SK-N-SH (cell line): ENCODE measurements around the gene AGBL4. TPM values are rescaled to one million over a fixed set of nuclear protein-coding genes. Genes with fewer than 3 reads are reported as not detected.

ENCODE experiments used
- CTCF ChIA-PET: fragments of 300-600, 350-600 bp; formaldehyde crosslinking; extraction: SDS; loops from one replicate; lab custom pipeline; 2021; lab: Yijun Ruan, JAX
- POLR2A ChIA-PET: fragments of 350-600 bp; sonication (Branson Sonifier 250); formaldehyde crosslinking; extraction: SDS; loops from one replicate; lab custom pipeline; 2020; ENCODE audit warnings: antibody characterized with exemption, inconsistent platforms; lab: Yijun Ruan, JAX
- DNase-seq: peaks from one replicate; pipeline ENCODE4 v3.0.0; 2012
- H2AFZ ChIP-seq: fragments of 200-600 bp; sonication (generic); 2 replicates; pipeline ENCODE4 v1.8.1; 2016; ENCODE audit warnings: antibody characterized with exemption, mild to moderate bottlenecking, low read depth
- H3F3A ChIP-seq: fragments of 200-600 bp; sonication (generic); replicated peaks from 2 replicates; pipeline ENCODE3; 2016; ENCODE audit warnings: antibody characterized with exemption, mild to moderate bottlenecking; ENCODE audit not compliant: insufficient read depth
- H3K27ac ChIP-seq, 2 experiments: fragments of 200-500 bp in 1 of 2; fragments of 200-600 bp in 1 of 2; sonication (Bioruptor generic) in 1 of 2; sonication (generic), shearing (Covaris generic) in 1 of 2; 2 replicates each; pipeline versions ENCODE4 v1.5.1 to v1.6.1; 2014 to 2016; ENCODE audit warnings: low read depth in 2 of 2, inconsistent platforms in 1 of 2, low read length in 1 of 2, mild to moderate bottlenecking in 1 of 2, mixed read lengths in 1 of 2
- H3K27me3 ChIP-seq: fragments of 200-600 bp; sonication (generic), shearing (Covaris generic); 2 replicates; pipeline ENCODE4 v1.6.1; 2016; ENCODE audit warnings: mixed run types; ENCODE audit not compliant: insufficient read depth
- H3K36me3 ChIP-seq, 2 experiments: fragments of 200-500 bp in 1 of 2; fragments of 200-600 bp in 1 of 2; sonication (Bioruptor generic) in 1 of 2; sonication (generic) in 1 of 2; replicated peaks in 1 of 2; 2 replicates each; pipeline versions ENCODE3 to v1.5.1; 2014 to 2016; ENCODE audit warnings: low read length in 1 of 2, mild to moderate bottlenecking in 1 of 2; ENCODE audit not compliant: insufficient read depth in 2 of 2, control insufficient read depth in 1 of 2
- H3K4me1 ChIP-seq, 2 experiments: fragments of 200-500 bp in 1 of 2; fragments of 200-600 bp in 1 of 2; sonication (Bioruptor generic) in 1 of 2; sonication (generic), shearing (Covaris generic) in 1 of 2; 2 replicates each; pipeline versions ENCODE4 v1.5.1 to v1.6.1; 2014 to 2016; ENCODE audit warnings: low read depth in 1 of 2, low read length in 1 of 2, mixed run types in 1 of 2; ENCODE audit not compliant: insufficient read depth in 2 of 2, control insufficient read depth in 1 of 2
- H3K4me2 ChIP-seq: fragments of 200-600 bp; sonication (generic), shearing (Covaris generic); 2 replicates; pipeline ENCODE4 v1.6.1; 2017; ENCODE audit warnings: mixed run types
- H3K4me3 ChIP-seq, 2 experiments: fragments of 200-500 bp in 1 of 2; fragments of 200-600 bp in 1 of 2; sonication (Bioruptor generic) in 1 of 2; sonication (generic), shearing (Covaris generic) in 1 of 2; 2 replicates each; pipeline versions ENCODE4 v1.5.1 to v1.8.1; 2014 to 2016; ENCODE audit warnings: low read depth in 2 of 2, inconsistent platforms in 1 of 2, low read length in 1 of 2, mild to moderate bottlenecking in 1 of 2, mixed read lengths in 1 of 2, moderate library complexity in 1 of 2
- H3K79me2 ChIP-seq: fragments of 200-600 bp; sonication (generic); 2 replicates; pipeline ENCODE4 v1.8.1; 2017; ENCODE audit warnings: mild to moderate bottlenecking; ENCODE audit not compliant: insufficient read depth
- H3K9ac ChIP-seq: fragments of 200-600 bp; sonication (generic); 2 replicates; pipeline ENCODE4 v1.6.1; 2017; ENCODE audit warnings: mixed run types
- H3K9me2 ChIP-seq: fragments of 200-600 bp; sonication (generic); 2 replicates; pipeline ENCODE4 v1.6.1; 2017; ENCODE audit warnings: mixed run types
- H3K9me3 ChIP-seq: fragments of 200-600 bp; sonication (generic); 2 replicates; pipeline ENCODE4 v1.6.1; 2017; ENCODE audit warnings: mixed run types, mild to moderate bottlenecking, moderate library complexity
- H4K20me1 ChIP-seq: fragments of 200-600 bp; sonication (generic); 2 replicates; pipeline ENCODE4 v1.6.1; 2017; ENCODE audit warnings: mild to moderate bottlenecking, mixed run types; ENCODE audit not compliant: insufficient read depth
- CHD2 ChIP-seq: fragments of 150-350 bp; IDR thresholded peaks from 2 replicates; pipeline ENCODE4 v1.6.1; 2018; ENCODE audit warnings: low read length; ENCODE audit not compliant: partially characterized antibody
- CTCF ChIP-seq: fragments of 200-600 bp; sonication (generic); IDR thresholded peaks from 2 replicates; pipeline ENCODE4 v1.6.1; 2017; ENCODE audit warnings: antibody characterized with exemption, mild to moderate bottlenecking, moderate library complexity
- FOXM1 ChIP-seq: IDR thresholded peaks from 2 replicates; pipeline ENCODE4 v1.4.0; 2012; ENCODE audit warnings: low read depth, mild to moderate bottlenecking
- GABPA ChIP-seq: IDR thresholded peaks from 2 replicates; pipeline ENCODE4 v1.4.0; 2012; ENCODE audit warnings: low read depth, mild to moderate bottlenecking
- MAX ChIP-seq: IDR thresholded peaks from 2 replicates; pipeline ENCODE4 v1.4.0; 2012; ENCODE audit warnings: low read depth
- NFIC ChIP-seq: IDR thresholded peaks from 2 replicates; pipeline ENCODE4 v1.4.0; 2012; ENCODE audit warnings: borderline replicate concordance
- NRF1 ChIP-seq: IDR thresholded peaks from 2 replicates; pipeline ENCODE4 v1.6.1; 2012; ENCODE audit warnings: low read depth, mild to moderate bottlenecking, low read length
- PBX3 ChIP-seq: IDR thresholded peaks from 2 replicates; pipeline ENCODE4; 2012
- POLR2AphosphoS5 ChIP-seq: IDR thresholded peaks from 2 replicates; pipeline ENCODE4 v1.6.1; 2012; ENCODE audit warnings: low read depth, low read length
- RCOR1 ChIP-seq: fragments of 150-350 bp; IDR thresholded peaks from 2 replicates; pipeline ENCODE4 v1.6.1; 2017; ENCODE audit warnings: antibody characterized with exemption, low read length
- SIN3A ChIP-seq: IDR thresholded peaks from 2 replicates; pipeline ENCODE4 v1.6.1; 2012; ENCODE audit warnings: low read depth, mild to moderate bottlenecking, low read length, moderate library complexity, borderline replicate concordance
- TAF1 ChIP-seq: IDR thresholded peaks from 2 replicates; pipeline ENCODE4 v1.6.1; 2012; ENCODE audit warnings: low read depth, mild to moderate bottlenecking, low read length, moderate library complexity, borderline replicate concordance
- TCF12 ChIP-seq: IDR thresholded peaks from 2 replicates; pipeline ENCODE4 v1.4.0; 2012
- TEAD4 ChIP-seq: IDR thresholded peaks from 2 replicates; pipeline ENCODE4 v1.4.0; 2012; ENCODE audit warnings: mild to moderate bottlenecking, borderline replicate concordance; ENCODE audit not compliant: insufficient read depth
- USF2 ChIP-seq: fragments of 150-350 bp; IDR thresholded peaks from 2 replicates; pipeline ENCODE4 v1.6.1; 2017; ENCODE audit warnings: antibody characterized with exemption, low read length, low read depth, borderline replicate concordance
- YY1 ChIP-seq: IDR thresholded peaks from 2 replicates; pipeline ENCODE4 v1.4.0; 2012; ENCODE audit warnings: low read depth, mild to moderate bottlenecking
- WGBS: methylation state at CpG from one replicate; pipeline ENCODE4 v1.1.6; 2017; ENCODE audit warnings: low lambda C conversion rate; 5-methylcytosine and 5-hydroxymethylcytosine counted together
- polyA plus RNA-seq, 3 experiments: library from polyadenylated mRNA; depleted of rRNA; stranded (reverse); fragments of >200 nt; gene quantifications; 2 replicates each; pipeline ENCODE4 v1.2.3, GENCODE V29; 2012

AGBL4 gene
- polyA plus RNA-seq, 1 of the 3 experiments (the other 2 are of a cell fraction): 0.07 TPM

- H3K79me2 ChIP-seq: no peaks in the 10 kb centered on the region
- no peaks in the 10 kb centered on the region for H3K9me2 ChIP-seq
- H3K9me3 ChIP-seq: no peaks in the 10 kb centered on the region
- CTCF ChIA-PET: interaction anchor here (1.6 to 10.1 kb wide), 2 partner anchors 14 to 118 kb away, joined by 12 to 86 read pairs; no protein-coding TSS in a partner anchor
- no peak overlapping the region for H3K4me2 ChIP-seq
- H3K27ac ChIP-seq: no peak overlapping the region
- TF ChIP-seq YY1 (no peak), TEAD4 (no peak), GABPA (no peak), RCOR1 (no peak), POLR2AphosphoS5 (no peak), TAF1 (no peak), MAX (no peak), CTCF (no peak), FOXM1 (no peak), NRF1 (no peak), SIN3A (no peak), TCF12 (no peak), USF2 (no peak), PBX3 (no peak), CHD2 (no peak), NFIC (no peak)
- WGBS: 71% methylated on average over 4 of the region's 5 CpGs
- H2AFZ ChIP-seq: no peak overlapping the region
- POLR2A ChIA-PET: no interaction called here
- no peaks in the 10 kb centered on the region for H3K36me3 ChIP-seq
- H4K20me1 ChIP-seq: no peaks in the 10 kb centered on the region
- H3K4me1 ChIP-seq: peaks cover 0 to 2% of the 10 kb centered on the region in 2 experiments; a peak in 1 of 4 replicates
- H3K9ac ChIP-seq: no peak overlapping the region
- H3K4me3 ChIP-seq: no peak overlapping the region
- no peaks in the 10 kb centered on the region for H3F3A ChIP-seq
- H3K27me3 ChIP-seq: peaks cover 6% of the 10 kb centered on the region; the same call in 1 of the 2 replicates
- DNase-seq: no peak
Measured at GRCh38 chr1:48691429-48692001, 1332.2 kb downstream of the AGBL4 start.
